Esophagus squamous epithelium (tissue), 5 donors: ENCODE measurements around the gene CTNNA3. TPM values are rescaled to one million over a fixed set of nuclear protein-coding genes. Genes with fewer than 3 reads are reported as not detected.

Experiments used
- DNase-seq: peaks from one replicate; lab custom pipeline; 2025; lab: John Stamatoyannopoulos, UW
- H3K27ac ChIP-seq, 4 donors: fragments of 200-600 bp; sonication (generic); one replicate each; pipeline ENCODE4 v1.5.1; 2016 to 2019; ENCODE audit warnings: mild to moderate bottlenecking in 1 of 4
- H3K27me3 ChIP-seq, 4 donors: fragments of 200-600 bp; sonication (generic); 1 replicate in 3 of 4; 2 replicates in 1 of 4; pipeline versions ENCODE4 v1.5.1 to v1.6.0; 2017 to 2021; ENCODE audit warnings: antibody characterized with exemption in 1 of 4
- H3K36me3 ChIP-seq, 3 donors: fragments of 200-600 bp; sonication (generic); one replicate each; pipeline ENCODE4 v1.5.1; 2016 to 2019
- H3K4me1 ChIP-seq, 3 donors: fragments of 200-600 bp; sonication (generic); one replicate each; pipeline ENCODE4 v1.5.1; 2017 to 2019
- H3K4me3 ChIP-seq, 4 donors: fragments of 200-600 bp; sonication (generic); 1 replicate in 3 of 4; 2 replicates in 1 of 4; pipeline ENCODE4 v1.5.1; 2016 to 2019; ENCODE audit warnings: mild to moderate bottlenecking in 2 of 4, moderate library complexity in 1 of 4
- H3K9me3 ChIP-seq, 3 donors: fragments of 200-600 bp; sonication (generic); one replicate each; pipeline ENCODE4 v1.5.1; 2016 to 2019
- CTCF ChIP-seq, 6 experiments: fragments of 450-650 bp in 4 of 6; fragments of 200-600 bp in 2 of 6; sonication (generic) in 2 of 6; IDR thresholded peaks; one replicate each; pipeline ENCODE4 v1.5.1; 2016 to 2019; ENCODE audit warnings: antibody characterized with exemption in 6 of 6, mild to moderate bottlenecking in 4 of 6, moderate library complexity in 4 of 6
- POLR2A ChIP-seq, 4 donors: fragments of 450-650 bp; IDR thresholded peaks; one replicate each; pipeline ENCODE4 v1.6.1; 2017; ENCODE audit warnings: antibody characterized with exemption in 4 of 4, mild to moderate bottlenecking in 4 of 4, moderate library complexity in 3 of 4
- WGBS, 2 donors: methylation state at CpG; one replicate each; pipeline ENCODE4 v1.1.5; 2018; 5-methylcytosine and 5-hydroxymethylcytosine counted together
- intact Hi-C: fragments of 100-400 bp; cut with DNase I; formaldehyde crosslinking; loops from one replicate; pipeline ENCODE4 v1.15.0; 2022
- total RNA-seq, 4 donors: library from RNA; depleted of rRNA; stranded (reverse); fragments of >200 nt; gene quantifications; one replicate each; pipeline ENCODE4 v1.1.0, GENCODE V29; 2016
- donor health status: DM: yes; HTN: yes; CAD: no.

The CTNNA3 gene
- total RNA-seq, 4 donors from 2014 or later, result 0.29 to 1.9 (median 0.61) TPM; not detected in 1

DNA sequence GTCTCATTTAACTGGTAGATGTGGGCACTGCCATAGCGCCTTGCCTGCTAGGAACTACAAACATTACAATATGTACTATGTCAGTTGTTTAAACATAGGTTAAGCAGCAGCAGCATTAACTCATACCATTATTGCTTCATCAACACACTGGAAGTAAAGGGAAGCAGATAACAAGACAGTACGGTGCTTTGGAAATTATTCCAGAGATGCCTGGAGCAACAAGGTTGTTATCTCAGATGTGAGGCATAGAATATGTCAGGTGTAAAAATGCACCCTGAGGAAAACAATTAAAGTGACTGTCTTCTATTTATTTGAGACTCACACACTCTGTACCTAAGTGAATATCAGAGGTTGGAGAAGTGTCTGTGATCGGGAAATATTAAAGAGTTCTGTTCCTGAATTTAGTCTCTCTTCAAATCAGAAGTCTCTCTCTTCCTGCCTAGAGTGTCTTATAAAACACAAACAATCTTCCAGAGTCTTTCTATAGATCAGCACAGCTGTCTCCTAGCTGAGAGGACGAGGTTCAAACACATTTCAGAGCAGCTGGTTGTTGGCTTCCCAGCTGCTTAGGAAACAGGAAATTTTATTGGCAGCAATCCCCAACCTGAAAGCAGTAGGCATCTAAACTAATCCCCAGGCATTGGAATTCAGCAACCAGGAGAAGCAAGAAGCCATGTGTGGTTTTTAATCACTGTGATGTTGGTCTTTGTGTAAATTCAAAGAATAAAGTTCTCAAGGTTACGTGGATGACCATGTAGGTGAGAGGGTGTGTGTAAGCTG is 1764.5 kb downstream of the CTNNA3 start:
- Histone ChIP-seq H3K4me3 (no peak overlapping the region), H3K27ac (no peak overlapping the region), H3K36me3 (no peaks in the 10 kb centered on the region), H3K4me1 (no peaks in the 10 kb centered on the region), H3K9me3 (no peaks in the 10 kb centered on the region), H3K27me3 (no peaks in the 10 kb centered on the region)
- TF ChIP-seq POLR2A (IDR thresholded peaks at IDR 0.05) (no peak), CTCF (IDR thresholded peaks at IDR 0.05) (no peak)
- intact Hi-C loops, result no loop called here
- no peak for DNase-seq
- 43 to 58% methylated on average over 5 of the region's 5 CpGs for WGBS, 2 donors

DNA sequence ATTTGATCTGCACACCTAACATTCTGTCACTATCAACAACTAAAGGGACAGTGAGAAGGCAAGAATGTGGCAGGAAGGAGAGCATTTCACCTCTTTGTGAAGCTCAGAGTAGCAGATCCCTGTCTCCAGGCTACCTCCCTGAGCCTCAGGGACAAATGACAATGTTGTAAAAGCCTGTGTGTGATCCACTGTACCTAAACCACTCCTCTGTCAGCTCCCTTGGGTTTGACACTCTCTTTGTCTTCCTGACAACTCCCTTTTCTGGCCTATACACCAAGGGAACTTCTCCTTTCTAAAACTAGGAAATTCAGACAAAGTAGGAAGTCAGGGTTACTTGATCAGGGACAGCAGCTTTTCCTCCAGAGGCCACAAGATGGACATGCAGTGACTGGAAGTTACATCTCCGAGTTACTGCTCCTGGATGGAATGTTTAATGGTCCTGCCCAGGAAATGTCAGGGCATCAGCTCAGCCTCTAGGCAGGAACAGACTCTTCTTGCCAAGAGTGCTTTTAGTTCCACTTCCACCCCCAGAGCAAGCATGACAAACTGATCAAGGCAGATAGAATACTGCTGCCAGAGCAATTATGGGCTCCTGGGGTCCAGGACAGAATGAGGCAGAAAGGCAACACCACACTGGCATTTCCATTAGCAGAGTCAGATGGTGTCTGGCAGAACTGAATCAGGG is 1784.7 kb downstream of the CTNNA3 start:
- no peaks in the 10 kb centered on the region for H3K36me3 ChIP-seq
- no peaks in the 10 kb centered on the region for H3K9me3 ChIP-seq
- no peak for DNase-seq
- no peak overlapping the region for H3K27ac ChIP-seq
- H3K4me1 ChIP-seq, result no peaks in the 10 kb centered on the region
- 0 to 13% methylated on average over 1 of the region's 1 CpG for WGBS, 2 donors
- TF ChIP-seq CTCF (IDR thresholded peaks at IDR 0.05), result no peak
- no peak for TF ChIP-seq POLR2A (IDR thresholded peaks at IDR 0.05)
- no peaks in the 10 kb centered on the region for H3K27me3 ChIP-seq
- intact Hi-C loops, result no loop called here
- no peak overlapping the region for H3K4me3 ChIP-seq

DNA sequence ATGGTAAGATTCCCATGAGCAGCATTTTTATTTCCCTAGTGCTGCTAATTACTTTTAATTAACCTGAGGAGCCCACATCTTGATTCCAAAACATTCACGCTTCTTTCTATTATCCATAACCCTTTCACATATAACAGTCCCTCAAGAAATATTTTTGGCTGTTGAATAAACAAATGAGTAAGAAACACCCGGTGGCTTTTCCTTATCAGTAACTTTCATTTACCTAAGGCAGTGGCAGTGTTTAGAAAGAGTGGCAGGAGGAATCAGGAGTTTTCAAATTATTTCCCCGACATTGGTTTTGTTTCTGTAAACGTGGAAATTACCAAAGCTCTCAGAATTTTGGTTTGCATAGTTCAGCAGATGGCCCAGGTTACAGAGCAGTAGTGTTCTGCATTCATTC is 1785.8 kb downstream of the CTNNA3 start:
- H3K9me3 ChIP-seq, result no peaks in the 10 kb centered on the region
- H3K36me3 ChIP-seq, result no peaks in the 10 kb centered on the region
- no peak for TF ChIP-seq POLR2A (IDR thresholded peaks at IDR 0.05)
- TF ChIP-seq CTCF (IDR thresholded peaks at IDR 0.05), result no peak
- intact Hi-C loops, result no loop called here
- no peak overlapping the region for H3K4me3 ChIP-seq
- DNase-seq, result no peak
- no peaks in the 10 kb centered on the region for H3K27me3 ChIP-seq
- WGBS, 2 donors, result 46 to 57% methylated on average over 4 of the region's 4 CpGs
- H3K4me1 ChIP-seq, result no peaks in the 10 kb centered on the region
- no peak overlapping the region for H3K27ac ChIP-seq

- no peaks in the 10 kb centered on the region for H3K4me1 ChIP-seq
- TF ChIP-seq POLR2A (IDR thresholded peaks at IDR 0.05) (no peak), CTCF (IDR thresholded peaks at IDR 0.05) (no peak)
- no peak for DNase-seq
- no peaks in the 10 kb centered on the region for H3K9me3 ChIP-seq
- H3K27me3 ChIP-seq, result no peaks in the 10 kb centered on the region
- H3K27ac ChIP-seq, result no peak overlapping the region
- intact Hi-C loops, result no loop called here
- no peak overlapping the region for H3K4me3 ChIP-seq
- no peaks in the 10 kb centered on the region for H3K36me3 ChIP-seq
- 64 to 69% methylated on average over 8 of the region's 8 CpGs for WGBS, 2 donors
Measured at GRCh38 chr10:65907199-65907712, 1788.7 kb downstream of the CTNNA3 start.

GRCh38 chr10:65903620-65904019 is 1792.4 kb downstream of the CTNNA3 start:
- no peaks in the 10 kb centered on the region for H3K27me3 ChIP-seq
- TF ChIP-seq POLR2A (IDR thresholded peaks at IDR 0.05), result no peak
- no peak for TF ChIP-seq CTCF (IDR thresholded peaks at IDR 0.05)
- H3K4me3 ChIP-seq, result no peak overlapping the region
- WGBS, 2 donors, result 100% methylated on average over 4 of the region's 4 CpGs; no CpG with 5 or more reads in 1 of the 2 donors
- DNase-seq, result no peak
- intact Hi-C loops, result no loop called here
- no peak overlapping the region for H3K27ac ChIP-seq
- no peaks in the 10 kb centered on the region for H3K36me3 ChIP-seq
- H3K4me1 ChIP-seq, result no peaks in the 10 kb centered on the region
- no peaks in the 10 kb centered on the region for H3K9me3 ChIP-seq
